Esophagus squamous epithelium (tissue), 5 donors: ENCODE measurements around the gene GH1. TPM values are rescaled to one million over a fixed set of nuclear protein-coding genes. Genes with fewer than 3 reads are reported as not detected.
"Not testable (repeated sequence)": the region's sequence is repeated elsewhere in the genome, so short reads cannot be mapped to it uniquely, and the experiment has no call there.

Experiments
- DNase-seq: peaks from one replicate; lab custom pipeline; 2025; lab: John Stamatoyannopoulos, UW
- H3K27ac ChIP-seq, 4 donors: fragments of 200-600 bp; sonication (generic); one replicate each; pipeline ENCODE4 v1.5.1; 2016 to 2019; ENCODE audit warnings: mild to moderate bottlenecking in 1 of 4
- H3K27me3 ChIP-seq, 4 donors: fragments of 200-600 bp; sonication (generic); 1 replicate in 3 of 4; 2 replicates in 1 of 4; pipeline versions ENCODE4 v1.5.1 to v1.6.0; 2017 to 2021; ENCODE audit warnings: antibody characterized with exemption in 1 of 4
- H3K36me3 ChIP-seq, 3 donors: fragments of 200-600 bp; sonication (generic); one replicate each; pipeline ENCODE4 v1.5.1; 2016 to 2019
- H3K4me1 ChIP-seq, 3 donors: fragments of 200-600 bp; sonication (generic); one replicate each; pipeline ENCODE4 v1.5.1; 2017 to 2019
- H3K4me3 ChIP-seq, 4 donors: fragments of 200-600 bp; sonication (generic); 1 replicate in 3 of 4; 2 replicates in 1 of 4; pipeline ENCODE4 v1.5.1; 2016 to 2019; ENCODE audit warnings: mild to moderate bottlenecking in 2 of 4, moderate library complexity in 1 of 4
- H3K9me3 ChIP-seq, 3 donors: fragments of 200-600 bp; sonication (generic); one replicate each; pipeline ENCODE4 v1.5.1; 2016 to 2019
- CTCF ChIP-seq, 6 experiments: fragments of 450-650 bp in 4 of 6; fragments of 200-600 bp in 2 of 6; sonication (generic) in 2 of 6; IDR thresholded peaks; one replicate each; pipeline ENCODE4 v1.5.1; 2016 to 2019; ENCODE audit warnings: antibody characterized with exemption in 6 of 6, mild to moderate bottlenecking in 4 of 6, moderate library complexity in 4 of 6
- POLR2A ChIP-seq, 4 donors: fragments of 450-650 bp; IDR thresholded peaks; one replicate each; pipeline ENCODE4 v1.6.1; 2017; ENCODE audit warnings: antibody characterized with exemption in 4 of 4, mild to moderate bottlenecking in 4 of 4, moderate library complexity in 3 of 4
- WGBS, 2 donors: methylation state at CpG; one replicate each; pipeline ENCODE4 v1.1.5; 2018; 5-methylcytosine and 5-hydroxymethylcytosine counted together
- intact Hi-C: fragments of 100-400 bp; cut with DNase I; formaldehyde crosslinking; loops from one replicate; pipeline ENCODE4 v1.15.0; 2022
- total RNA-seq, 4 donors: library from RNA; depleted of rRNA; stranded (reverse); fragments of >200 nt; gene quantifications; one replicate each; pipeline ENCODE4 v1.1.0, GENCODE V29; 2016
- donor health status: DM: yes; HTN: yes; CAD: no.

Gene GH1
- total RNA-seq: not detected

GRCh38 chr17:63918789-63919305 lies at the start of gene GH1:
GH1 (minus strand) TSS chr17:63918839; CDS start chr17:63918776, 63 bp downstream.
- H3K27me3 ChIP-seq: peaks cover 0 to 14% (median 0%) of the 10 kb centered on the region in 4 donors
- intact Hi-C loops: loop anchor here (10.0 kb wide), 1 partner anchor 216 kb away; the partner anchor contains the start of gene ERN1
- H3K4me1 ChIP-seq, H3K36me3 ChIP-seq, DNase-seq, H3K4me3 ChIP-seq, H3K27ac ChIP-seq, H3K9me3 ChIP-seq: not testable (repeated sequence)
- 38 to 53% methylated on average over 6 to 9 of the region's 10 CpGs for WGBS, 2 donors

- intact Hi-C loops: no loop called here
- 76 to 77% methylated on average over 11 to 15 of the region's 19 CpGs for WGBS, 2 donors
- Histone ChIP-seq H3K36me3 (no peaks in the 10 kb centered on the region), H3K4me1 (peaks cover 0 to 8% (median 0%) of the 10 kb centered on the region in 3 donors), H3K9me3 (no peaks in the 10 kb centered on the region), H3K27me3 (no peaks in the 10 kb centered on the region), H3K4me3 (no peak overlapping the region), H3K27ac (no peak overlapping the region)
- DNase-seq: no peak
- TF ChIP-seq CTCF (IDR thresholded peaks at IDR 0.05): no peak
- no peak for TF ChIP-seq POLR2A (IDR thresholded peaks at IDR 0.05)
These were observed 49.3 kb upstream of the GH1 start for GRCh38 chr17:63967953-63968352.

GRCh38 chr17:63966646-63967264 lies 48.1 kb upstream of the GH1 start:
- no peaks in the 10 kb centered on the region for H3K9me3 ChIP-seq
- no peak for TF ChIP-seq POLR2A (IDR thresholded peaks at IDR 0.05)
- no peak for TF ChIP-seq CTCF (IDR thresholded peaks at IDR 0.05)
- H3K36me3 ChIP-seq: no peaks in the 10 kb centered on the region
- H3K27ac ChIP-seq: no peak overlapping the region
- H3K4me3 ChIP-seq: no peak overlapping the region
- 69 to 73% methylated on average over 7 to 9 of the region's 11 CpGs for WGBS, 2 donors
- intact Hi-C loops: no loop called here
- H3K4me1 ChIP-seq: peaks cover 0 to 20% (median under 1%) of the 10 kb centered on the region in 3 donors
- DNase-seq: no peak
- H3K27me3 ChIP-seq: no peaks in the 10 kb centered on the region

- H3K9me3 ChIP-seq: no peaks in the 10 kb centered on the region
- WGBS, 2 donors: 74 to 94% methylated on average over 4 of the region's 4 CpGs
- H3K4me1 ChIP-seq: peaks cover 0 to 31% (median 4%) of the 10 kb centered on the region in 3 donors
- DNase-seq: no peak
- no peak for TF ChIP-seq POLR2A (IDR thresholded peaks at IDR 0.05)
- TF ChIP-seq CTCF (IDR thresholded peaks at IDR 0.05): no peak
- no peaks in the 10 kb centered on the region for H3K36me3 ChIP-seq
- intact Hi-C loops: no loop called here
- peak overlapping the region in 3 of 4 donors; percentile 58 to 81 (median 65) for H3K27ac ChIP-seq
- H3K27me3 ChIP-seq: peaks cover 0 to 6% (median 0%) of the 10 kb centered on the region in 4 donors
- H3K4me3 ChIP-seq: no peak overlapping the region
These were observed 44.5 kb upstream of the GH1 start for GRCh38 chr17:63963123-63963522.

GRCh38 chr17:63962298-63962744 lies 43.7 kb upstream of the GH1 start:
- peaks cover 0 to 31% (median 4%) of the 10 kb centered on the region in 3 donors for H3K4me1 ChIP-seq
- TF ChIP-seq CTCF (IDR thresholded peaks at IDR 0.05) (no peak), POLR2A (IDR thresholded peaks at IDR 0.05) (no peak)
- DNase-seq: no peak
- no peaks in the 10 kb centered on the region for H3K36me3 ChIP-seq
- intact Hi-C loops: no loop called here
- H3K4me3 ChIP-seq: no peak overlapping the region
- peak overlapping the region in 3 of 4 donors; percentile 28 to 81 (median 65) for H3K27ac ChIP-seq
- H3K9me3 ChIP-seq: no peaks in the 10 kb centered on the region
- peaks cover 0 to 6% (median 0%) of the 10 kb centered on the region in 4 donors for H3K27me3 ChIP-seq
- WGBS, 2 donors: 67 to 76% methylated on average over 3 to 8 of the region's 10 CpGs
